Measurements from ENCODE around the gene MARCHF9. TPM values are rescaled to one million over a fixed set of nuclear protein-coding genes. Genes with fewer than 3 reads are reported as not detected.
"Not testable (repeated sequence)": the region's sequence is repeated elsewhere in the genome, so short reads cannot be mapped to it uniquely, and the experiment has no call there.

The MARCHF9 gene
- total RNA-seq, 1 donor from 2014 or later = 5.3 TPM

- DNase-seq (ENCODE audit: low read depth, low spot score) = no peak
Measured at GRCh38 chr12:57769594-57769993, 14.7 kb downstream of the MARCHF9 start.

DNA sequence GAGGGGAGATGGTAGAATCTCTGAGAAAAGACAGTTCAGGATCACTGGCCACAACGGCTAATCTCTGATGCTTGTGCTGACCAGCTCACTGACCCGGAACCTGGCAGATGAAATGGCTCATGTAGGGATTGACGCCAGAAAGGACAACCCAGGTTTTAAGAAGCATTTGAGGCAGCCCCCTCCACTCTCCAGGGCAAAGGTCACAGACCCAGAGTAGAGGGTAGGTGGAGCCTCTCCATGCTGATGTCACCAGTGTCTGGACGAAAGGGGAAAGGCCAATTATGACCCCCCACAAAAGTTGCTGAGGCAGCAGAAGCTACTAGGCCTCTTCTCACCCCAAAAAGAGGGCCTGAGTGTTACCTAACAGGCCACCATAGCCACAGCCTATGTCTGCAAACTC, 15.8 kb downstream of the MARCHF9 start:
- no peak for DNase-seq (ENCODE audit: low read depth, low spot score)

GRCh38 chr12:57771236-57771872, 16.5 kb downstream of the MARCHF9 start:
- DNase-seq (ENCODE audit: low read depth, low spot score) = peak; percentile 58

DNA sequence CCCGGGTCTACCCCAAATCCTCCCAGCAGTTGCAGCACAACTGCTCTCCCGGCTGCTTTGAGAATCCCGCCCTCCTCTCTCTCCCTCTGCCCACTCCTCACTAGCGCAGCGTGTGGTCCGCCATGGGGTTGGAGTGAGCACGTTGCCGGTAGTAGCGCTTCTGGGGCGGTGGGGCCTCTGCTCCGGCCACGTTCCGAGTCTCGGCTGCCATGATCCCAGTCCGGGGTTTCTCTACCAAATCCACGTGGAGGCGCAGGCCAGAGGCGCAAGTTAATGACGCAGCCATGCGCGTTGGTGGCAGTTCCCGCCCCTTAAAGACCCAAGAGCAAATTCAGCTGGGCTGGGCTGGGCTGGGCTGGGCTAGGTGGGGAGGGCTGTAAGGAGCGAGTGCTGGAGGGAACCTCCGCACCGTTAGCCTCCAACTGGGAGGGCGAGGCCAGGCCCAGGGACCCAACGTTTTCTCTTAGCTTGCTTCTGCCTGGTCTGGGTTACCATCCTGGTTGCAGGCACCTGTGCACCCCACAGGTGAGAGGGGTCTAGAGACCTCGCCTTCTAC, 17.0 kb downstream of the MARCHF9 start, which contains the start of gene METTL1:
TSS of gene METTL1 (minus strand) at position 233 of the 556 bp plus-strand sequence. CDS start at position 211, 22 bp downstream.
- peak; percentile 89 for DNase-seq (ENCODE audit: low read depth, low spot score)

GRCh38 chr12:57772429-57773322, 17.8 kb downstream of the MARCHF9 start, which contains the start of gene EEF1AKMT3:
Gene EEF1AKMT3, plus strand, starts transcription at chr12:57772614. Its CDS starts 111 bp downstream, at chr12:57772725.
- DNase-seq (ENCODE audit: low read depth, low spot score) = no peak

- DNase-seq (ENCODE audit: low read depth, low spot score) = not testable (repeated sequence)
Measured at GRCh38 chr12:57774634-57775033, 19.7 kb downstream of the MARCHF9 start.

DNA sequence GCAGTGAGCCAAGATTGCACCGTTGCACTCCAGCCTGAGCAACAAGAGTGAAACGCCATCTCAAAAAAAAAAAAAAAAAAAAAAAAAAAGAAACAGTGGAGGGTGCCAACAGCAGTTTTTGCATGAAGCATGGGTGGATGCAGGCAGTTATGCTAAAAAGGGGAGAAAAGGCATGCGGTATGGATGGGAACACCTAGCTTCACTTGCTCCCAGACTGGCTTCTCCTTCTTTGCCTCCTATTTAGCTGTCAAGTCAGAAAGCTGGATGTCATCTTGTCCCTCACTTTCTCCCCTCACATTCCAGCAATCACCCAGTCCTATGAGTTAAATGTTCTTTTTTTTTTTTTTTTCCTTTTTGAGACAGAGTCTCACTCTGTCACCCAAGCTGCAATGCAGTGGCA, 20.1 kb downstream of the MARCHF9 start:
- no peak for DNase-seq (ENCODE audit: low read depth, low spot score)

DNA sequence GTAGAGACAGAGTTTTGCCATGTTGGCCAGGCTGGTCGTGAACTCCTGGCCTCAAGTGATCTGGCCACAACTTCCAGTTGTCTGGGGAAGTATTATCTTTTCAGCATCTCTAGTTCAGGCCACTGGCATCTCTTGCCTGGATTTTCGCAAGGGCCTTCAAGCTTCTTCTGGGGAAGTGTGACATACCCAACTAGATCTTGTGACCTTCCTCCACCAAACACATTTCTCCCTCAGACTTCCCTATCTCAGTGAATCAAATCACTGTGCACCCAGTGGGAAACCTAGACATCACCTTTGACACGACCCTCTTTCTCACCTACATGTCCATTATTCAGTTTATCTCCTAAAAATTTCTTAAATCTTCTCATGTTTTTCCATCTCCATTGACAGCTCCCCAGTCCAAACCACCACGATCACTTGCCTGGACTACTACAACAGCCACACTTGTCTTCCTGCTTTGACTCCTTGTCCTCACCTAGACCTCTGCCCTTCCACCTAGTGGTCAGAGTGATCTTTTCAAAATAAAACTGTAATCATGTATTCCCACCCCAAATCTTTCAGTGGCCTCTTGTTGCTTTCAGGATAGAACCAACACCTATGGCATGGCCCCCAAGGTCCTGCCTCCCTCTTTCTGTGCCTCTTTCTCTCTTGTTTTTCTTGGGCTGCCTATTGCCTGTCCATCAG, 20.8 kb downstream of the MARCHF9 start:
- no peak for DNase-seq (ENCODE audit: low read depth, low spot score)

DNA sequence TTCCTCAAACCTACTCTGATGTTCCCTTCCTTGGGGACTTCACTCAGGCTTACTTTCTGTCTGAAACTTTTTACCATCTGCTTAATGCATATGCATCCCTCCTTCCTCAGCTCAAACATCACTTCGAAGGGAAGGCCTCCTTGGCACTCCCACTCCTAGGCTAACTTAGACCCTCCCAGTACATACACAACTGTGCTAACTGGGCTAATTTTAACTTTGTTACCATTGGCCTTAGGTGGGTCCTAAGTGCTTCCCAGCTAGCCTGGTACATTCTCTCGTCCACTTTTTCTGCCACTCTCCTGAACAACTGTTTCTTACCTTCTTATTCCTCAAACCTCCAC, 21.3 kb downstream of the MARCHF9 start:
- DNase-seq (ENCODE audit: low read depth, low spot score) = no peak

- no peak for DNase-seq (ENCODE audit: low read depth, low spot score)
Measured at GRCh38 chr12:57777367-57777766, 22.5 kb downstream of the MARCHF9 start.

DNA sequence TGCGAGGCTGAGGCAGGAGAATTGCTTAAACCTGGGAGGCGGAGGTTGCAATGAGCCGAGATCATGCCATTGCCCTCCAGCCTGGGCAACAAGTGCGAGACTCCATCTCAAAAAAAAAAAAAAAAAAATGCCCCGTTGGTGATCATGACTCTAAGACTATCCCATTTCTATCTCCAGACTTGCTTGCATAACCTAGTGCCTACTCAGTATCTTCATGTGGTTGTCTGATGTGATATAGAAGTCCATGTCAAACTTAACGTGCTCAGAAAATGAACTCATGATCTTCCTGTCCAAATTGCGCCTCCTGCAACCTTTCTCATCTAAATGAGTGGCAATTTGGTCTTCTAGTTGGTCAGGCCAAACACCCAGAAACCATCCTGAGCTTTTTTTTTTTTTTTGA, 23.0 kb downstream of the MARCHF9 start:
- no peak for DNase-seq (ENCODE audit: low read depth, low spot score)

DNA sequence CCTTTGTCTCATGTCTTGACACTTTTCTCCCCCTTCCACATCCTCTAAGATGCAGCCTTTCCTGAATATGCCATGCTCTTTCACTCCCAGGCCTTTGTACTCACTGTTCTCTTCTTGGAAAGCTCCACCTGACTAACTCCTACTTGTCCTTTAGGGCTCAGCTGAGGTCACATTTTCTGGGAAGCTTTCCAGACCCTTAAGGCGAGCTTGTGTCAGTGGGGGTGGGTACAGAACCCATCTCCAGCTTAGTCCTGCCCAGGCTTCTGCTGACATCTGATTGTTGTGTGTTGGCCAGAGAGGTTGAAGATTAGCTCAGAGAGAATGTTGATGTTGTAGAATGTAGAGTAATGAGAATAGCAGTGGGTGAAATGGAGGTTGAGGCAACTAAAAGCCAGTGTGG, 24.8 kb downstream of the MARCHF9 start:
- no peak for DNase-seq (ENCODE audit: low read depth, low spot score)

DNA sequence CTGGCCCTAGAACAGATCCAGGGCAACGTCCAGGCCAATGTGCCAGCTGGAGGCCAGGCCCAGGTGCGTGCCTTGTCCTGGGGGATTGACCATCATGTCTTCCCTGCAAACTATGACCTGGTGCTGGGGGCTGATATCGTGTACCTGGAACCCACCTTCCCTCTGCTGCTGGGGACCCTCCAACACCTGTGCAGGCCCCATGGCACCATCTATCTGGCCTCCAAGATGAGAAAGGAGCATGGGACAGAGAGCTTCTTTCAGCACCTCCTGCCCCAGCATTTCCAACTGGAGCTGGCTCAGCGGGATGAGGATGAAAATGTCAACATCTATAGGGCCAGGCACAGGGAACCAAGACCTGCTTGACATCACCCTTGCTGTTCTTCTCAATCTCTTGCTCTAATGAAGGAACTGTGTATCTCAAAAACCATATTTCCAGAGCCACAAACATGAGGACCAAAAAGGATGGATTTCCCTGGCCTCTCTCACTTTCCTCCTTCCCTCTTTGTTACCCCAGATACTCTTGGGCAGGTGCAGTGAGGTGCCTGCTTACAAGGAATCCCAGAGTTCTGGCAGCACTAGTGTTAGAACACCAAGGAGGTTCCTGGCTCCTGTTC, 25.5 kb downstream of the MARCHF9 start:
- DNase-seq (ENCODE audit: low read depth, low spot score) = no peak

DNA sequence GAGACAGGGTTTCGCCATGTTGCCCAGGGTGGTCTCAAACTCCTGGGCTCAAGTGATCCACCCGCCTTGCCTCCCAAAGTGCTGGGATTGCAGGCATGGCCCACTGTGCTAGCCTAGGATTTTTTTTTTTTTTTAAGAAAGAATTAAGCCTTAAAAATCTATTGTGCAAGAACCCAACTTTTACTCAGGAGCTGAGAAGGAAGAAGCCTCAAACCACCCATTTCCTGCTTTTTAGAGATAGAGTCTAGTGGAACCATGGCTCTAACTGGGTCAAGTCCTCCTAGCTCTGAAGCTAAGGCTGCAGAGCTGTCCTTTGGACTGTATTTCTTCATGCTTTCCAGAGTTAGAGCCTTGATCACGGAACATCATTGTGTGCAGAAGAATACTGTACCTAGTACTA, 26.3 kb downstream of the MARCHF9 start:
- DNase-seq (ENCODE audit: low read depth, low spot score) = no peak

GRCh38 chr12:57781801-57782200, 26.9 kb downstream of the MARCHF9 start:
- no peak for DNase-seq (ENCODE audit: low read depth, low spot score)

- DNase-seq (ENCODE audit: low read depth, low spot score) = no peak
Measured at GRCh38 chr12:57782243-57782607, 27.3 kb downstream of the MARCHF9 start.

GRCh38 chr12:57782608-57783465, 27.9 kb downstream of the MARCHF9 start, which contains the start of gene TSFM:
Gene TSFM, plus strand, starts transcription at chr12:57782787. Its CDS starts 15 bp downstream, at chr12:57782802.
- peak; percentile 84 for DNase-seq (ENCODE audit: low read depth, low spot score)

GRCh38 chr12:57783466-57783801, 28.5 kb downstream of the MARCHF9 start:
- DNase-seq (ENCODE audit: low read depth, low spot score) = no peak

GRCh38 chr12:57783861-57784260, 29.0 kb downstream of the MARCHF9 start:
- DNase-seq (ENCODE audit: low read depth, low spot score) = no peak

GRCh38 chr12:57793920-57794319, 39.0 kb downstream of the MARCHF9 start:
- DNase-seq (ENCODE audit: low read depth, low spot score) = no peak
